H9 (cell line): ENCODE results near the gene ZFAND3. TPM values are rescaled to one million over a fixed set of nuclear protein-coding genes. Genes with fewer than 3 reads are reported as not detected.

Experiments
- DNase-seq: peaks from one replicate; pipeline ENCODE4 v3.0.0-alpha.2; 2017
- H2AFZ ChIP-seq: one replicate; pipeline ENCODE4 v1.6.1; 2013; ENCODE audit warnings: mild to moderate bottlenecking, low read length, control low read depth, moderate library complexity
- H2AK5ac ChIP-seq: 2 replicates; pipeline ENCODE4 v1.6.1; 2013; ENCODE audit warnings: low read length, control low read depth, mixed read lengths; ENCODE audit not compliant: insufficient read length
- H2BK120ac ChIP-seq: one replicate; pipeline ENCODE4 v1.6.1; 2013; ENCODE audit warnings: low read depth, mild to moderate bottlenecking, low read length, control low read depth, inconsistent platforms; ENCODE audit not compliant: poor library complexity, severe bottlenecking
- H2BK12ac ChIP-seq: 2 replicates; pipeline ENCODE4 v1.6.1; 2013; ENCODE audit warnings: low read length, control low read depth, mixed read lengths, low read depth; ENCODE audit not compliant: insufficient read length
- H2BK15ac ChIP-seq: 2 replicates; pipeline ENCODE4 v1.6.1; 2013; ENCODE audit warnings: low read depth, low read length, control low read depth
- H2BK20ac ChIP-seq: one replicate; pipeline ENCODE4 v1.6.1; 2013; ENCODE audit warnings: low read depth, mild to moderate bottlenecking, low read length, control low read depth, inconsistent platforms; ENCODE audit not compliant: poor library complexity, severe bottlenecking
- H2BK5ac ChIP-seq: 2 replicates; pipeline ENCODE4 v1.6.1; 2013; ENCODE audit warnings: low read length, control low read depth, mixed read lengths; ENCODE audit not compliant: insufficient read length
- H3K14ac ChIP-seq: 2 replicates; pipeline ENCODE4 v1.6.1; 2013; ENCODE audit warnings: low read length, control low read depth; ENCODE audit not compliant: insufficient read depth
- H3K18ac ChIP-seq: 2 replicates; pipeline ENCODE4 v1.6.1; 2013; ENCODE audit warnings: low read depth, mild to moderate bottlenecking, mixed read lengths, low read length, control low read depth; ENCODE audit not compliant: insufficient read length
- H3K23ac ChIP-seq: 2 replicates; pipeline ENCODE4 v1.6.1; 2013; ENCODE audit warnings: low read length, control low read depth, mixed read lengths, low read depth; ENCODE audit not compliant: insufficient read length
- H3K23me2 ChIP-seq: 2 replicates; pipeline ENCODE4 v1.6.1; 2013; ENCODE audit warnings: low read depth, mild to moderate bottlenecking, mixed read lengths, low read length, control low read depth; ENCODE audit not compliant: insufficient read length, poor library complexity, severe bottlenecking
- H3K27ac ChIP-seq: 2 replicates; pipeline ENCODE4 v1.5.1; 2013; ENCODE audit warnings: low read length, control low read depth, mixed read lengths, low read depth; ENCODE audit not compliant: insufficient read length
- H3K27me3 ChIP-seq: 2 replicates; pipeline ENCODE4 v1.6.1; 2013; ENCODE audit warnings: low read length, control low read depth, inconsistent platforms; ENCODE audit not compliant: insufficient read depth
- H3K4ac ChIP-seq: 2 replicates; pipeline ENCODE4 v1.6.1; 2013; ENCODE audit warnings: low read depth, mild to moderate bottlenecking, control low read depth, inconsistent platforms, low read length, moderate library complexity
- H3K4me1 ChIP-seq: 2 replicates; pipeline ENCODE4 v1.6.1; 2013; ENCODE audit warnings: low read length, control low read depth, inconsistent platforms; ENCODE audit not compliant: insufficient read depth
- H3K4me2 ChIP-seq: 2 replicates; pipeline ENCODE4 v1.6.1; 2013; ENCODE audit warnings: low read length, control low read depth, mixed read lengths; ENCODE audit not compliant: insufficient read length, insufficient read depth
- H3K56ac ChIP-seq: 2 replicates; pipeline ENCODE4 v1.6.1; 2013; ENCODE audit warnings: low read depth, mild to moderate bottlenecking, mixed read lengths, low read length, control low read depth; ENCODE audit not compliant: insufficient read length
- H3K79me1 ChIP-seq: 2 replicates; pipeline ENCODE4 v1.6.1; 2013; ENCODE audit warnings: low read depth, mild to moderate bottlenecking, moderate library complexity, low read length, control low read depth, inconsistent platforms; ENCODE audit not compliant: insufficient read depth, poor library complexity, severe bottlenecking
- H3K79me2 ChIP-seq: 2 replicates; pipeline ENCODE4 v1.6.1; 2013; ENCODE audit warnings: low read length, control low read depth, inconsistent platforms; ENCODE audit not compliant: insufficient read depth
- H3K9ac ChIP-seq: 2 replicates; pipeline ENCODE4 v1.6.1; 2013; ENCODE audit warnings: low read length, control low read depth, mixed read lengths; ENCODE audit not compliant: insufficient read length; ENCODE audit errors: extremely low read depth
- H3K9me3 ChIP-seq: one replicate; pipeline ENCODE4 v1.6.1; 2013; ENCODE audit warnings: low read depth, low read length, inconsistent platforms; ENCODE audit not compliant: control insufficient read depth
- H3T11ph ChIP-seq: one replicate; pipeline ENCODE4 v1.6.1; 2013; ENCODE audit warnings: mild to moderate bottlenecking, low read length, control low read depth, inconsistent platforms
- H4K20me1 ChIP-seq: one replicate; pipeline ENCODE4 v1.6.1; 2013; ENCODE audit not compliant: control insufficient read depth, insufficient read length, insufficient read depth
- H4K5ac ChIP-seq: 2 replicates; pipeline ENCODE4 v1.6.1; 2013; ENCODE audit warnings: low read depth, mild to moderate bottlenecking, mixed read lengths, low read length, control low read depth; ENCODE audit not compliant: insufficient read length
- H4K8ac ChIP-seq: replicated peaks from 2 replicates; pipeline ENCODE4 v1.6.1; 2013; ENCODE audit warnings: low read length, control low read depth, mixed read lengths, low read depth; ENCODE audit not compliant: insufficient read length
- H4K91ac ChIP-seq: 2 replicates; pipeline ENCODE4 v1.6.1; 2013; ENCODE audit warnings: low read depth, mild to moderate bottlenecking, moderate library complexity, mixed read lengths, low read length, control low read depth; ENCODE audit not compliant: insufficient read length
- H3K27ac Mint-ChIP-seq, 3 experiments: 2 replicates in 2 of 3; 3 replicates in 1 of 3; pipeline ENCODE4 v1.8.0; 2020 to 2021; ENCODE audit warnings: mixed read lengths in 3 of 3, mild to moderate bottlenecking in 1 of 3, moderate library complexity in 1 of 3
- H3K27me3 Mint-ChIP-seq: 2 replicates; pipeline ENCODE4 v1.8.0; 2021; ENCODE audit warnings: low read depth, mild to moderate bottlenecking, moderate library complexity, mixed read lengths
- H3K36me3 Mint-ChIP-seq, 3 experiments: 2 replicates in 2 of 3; 3 replicates in 1 of 3; pipeline ENCODE4 v1.8.0; 2020 to 2021; ENCODE audit warnings: low read depth in 3 of 3, mixed read lengths in 3 of 3; ENCODE audit not compliant: insufficient read depth in 1 of 3
- H3K4me1 Mint-ChIP-seq, 2 experiments: 2 replicates each; pipeline ENCODE4 v1.8.0; 2020; ENCODE audit warnings: mixed read lengths in 2 of 2
- H3K4me3 Mint-ChIP-seq, 2 experiments: 2 replicates in 1 of 2; 3 replicates in 1 of 2; pipeline ENCODE4 v1.8.0; 2020 to 2021; ENCODE audit warnings: mild to moderate bottlenecking in 2 of 2, mixed read lengths in 2 of 2, moderate library complexity in 1 of 2
- H3K9me3 Mint-ChIP-seq, 2 experiments: 2 replicates in 1 of 2; 3 replicates in 1 of 2; pipeline ENCODE4 v1.8.0; 2020; ENCODE audit warnings: mild to moderate bottlenecking in 2 of 2, mixed read lengths in 2 of 2, moderate library complexity in 1 of 2
- WGBS: extraction: QIAGEN DNeasy Blood & Tissue Kit; methylation state at CpG from one replicate; pipeline ENCODE4 v1.1.7; 2013; ENCODE audit warnings: missing lambda C conversion rate, low lambda C conversion rate, mixed read lengths; ENCODE audit not compliant: insufficient read length; ENCODE audit errors: extremely low coverage; 5-methylcytosine and 5-hydroxymethylcytosine counted together
- total RNA-seq: library from RNA; stranded (reverse); gene quantifications from 2 replicates; pipeline ENCODE4 v1.2.1, GENCODE V29; 2021
- TF ChIP-seq, protein P1 (sequence below): fragments of 200-600 bp; sonication (generic); conservative IDR thresholded peaks from 3 replicates; pipeline ENCODE4 v1.8.0; 2021; ENCODE audit warnings: antibody characterized with exemption, mild to moderate bottlenecking

Gene ZFAND3
- total RNA-seq, 1 experiment from 2014 or later, result 57.7 TPM

DNA sequence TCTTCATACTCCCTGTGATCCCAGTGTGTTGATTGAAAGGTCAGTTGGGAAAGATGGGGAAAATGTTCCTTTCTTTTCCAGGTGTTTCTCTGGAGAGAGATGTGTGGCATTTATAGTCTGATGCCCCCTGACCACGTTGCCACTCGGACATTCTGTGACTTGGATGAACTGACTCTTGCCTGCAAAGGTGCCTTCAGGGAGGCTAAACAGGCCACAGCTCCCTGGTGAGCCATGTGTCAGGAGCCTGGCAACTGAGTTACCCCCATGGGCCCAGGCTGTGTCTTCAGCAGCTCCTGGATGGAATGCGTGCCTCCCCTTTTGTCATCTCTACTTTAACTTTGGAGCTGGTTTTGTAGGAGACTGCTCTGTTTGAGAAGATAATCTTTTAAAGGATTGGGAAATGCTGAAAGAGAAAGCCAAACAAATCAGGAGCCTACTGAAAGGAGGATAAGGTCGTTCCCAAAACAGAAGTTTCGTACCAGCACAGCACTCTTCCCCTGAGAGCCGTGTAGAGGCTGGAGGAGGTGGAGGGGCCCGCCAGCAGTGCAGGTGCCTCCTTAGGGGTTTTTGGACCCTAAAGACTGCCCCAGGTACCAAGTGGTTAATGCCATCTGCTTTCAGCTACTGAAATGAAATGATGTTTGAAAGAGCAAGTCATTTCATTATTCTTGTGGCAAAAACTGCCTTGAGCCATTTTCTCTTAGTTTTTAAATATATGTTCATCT lies 322.8 kb downstream of the ZFAND3 start:
- TF ChIP-seq, protein P1, sequence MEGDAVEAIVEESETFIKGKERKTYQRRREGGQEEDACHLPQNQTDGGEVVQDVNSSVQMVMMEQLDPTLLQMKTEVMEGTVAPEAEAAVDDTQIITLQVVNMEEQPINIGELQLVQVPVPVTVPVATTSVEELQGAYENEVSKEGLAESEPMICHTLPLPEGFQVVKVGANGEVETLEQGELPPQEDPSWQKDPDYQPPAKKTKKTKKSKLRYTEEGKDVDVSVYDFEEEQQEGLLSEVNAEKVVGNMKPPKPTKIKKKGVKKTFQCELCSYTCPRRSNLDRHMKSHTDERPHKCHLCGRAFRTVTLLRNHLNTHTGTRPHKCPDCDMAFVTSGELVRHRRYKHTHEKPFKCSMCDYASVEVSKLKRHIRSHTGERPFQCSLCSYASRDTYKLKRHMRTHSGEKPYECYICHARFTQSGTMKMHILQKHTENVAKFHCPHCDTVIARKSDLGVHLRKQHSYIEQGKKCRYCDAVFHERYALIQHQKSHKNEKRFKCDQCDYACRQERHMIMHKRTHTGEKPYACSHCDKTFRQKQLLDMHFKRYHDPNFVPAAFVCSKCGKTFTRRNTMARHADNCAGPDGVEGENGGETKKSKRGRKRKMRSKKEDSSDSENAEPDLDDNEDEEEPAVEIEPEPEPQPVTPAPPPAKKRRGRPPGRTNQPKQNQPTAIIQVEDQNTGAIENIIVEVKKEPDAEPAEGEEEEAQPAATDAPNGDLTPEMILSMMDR, result no peak

More for the DNA sequence above, 322.8 kb downstream of the ZFAND3 start:
- no peak overlapping the region for H2BK5ac ChIP-seq
- H2BK15ac ChIP-seq, result no peak overlapping the region
- no peak overlapping the region for H4K91ac ChIP-seq
- no peak overlapping the region for H4K8ac ChIP-seq
- peaks cover 68% of the 10 kb centered on the region in 2 experiments for H3K4me1 Mint-ChIP-seq
- no peaks in the 10 kb centered on the region for H3K79me2 ChIP-seq
- H3K27me3 Mint-ChIP-seq, result no peaks in the 10 kb centered on the region
- no peaks in the 10 kb centered on the region for H3K9me3 Mint-ChIP-seq
- no peak overlapping the region for H2AFZ ChIP-seq
- no peak overlapping the region for H3K4me2 ChIP-seq
- H3K27ac Mint-ChIP-seq, result no peak overlapping the region; a peak in 1 of 7 replicates
- no peak overlapping the region for H3K23ac ChIP-seq
- H3T11ph ChIP-seq, result no peak overlapping the region
- H3K23me2 ChIP-seq, result no peaks in the 10 kb centered on the region
- H3K4ac ChIP-seq, result no peak overlapping the region
- H4K20me1 ChIP-seq, result no peaks in the 10 kb centered on the region
- H3K4me3 Mint-ChIP-seq, result no peak overlapping the region
- H3K27ac ChIP-seq, result no peak overlapping the region
- WGBS, result no CpG with 5 or more reads among the region's 7 CpGs
- no peak overlapping the region for H3K14ac ChIP-seq
- no peak overlapping the region for H2BK120ac ChIP-seq
- no peak overlapping the region for H2BK20ac ChIP-seq
- H2AK5ac ChIP-seq, result no peak overlapping the region
- no peak overlapping the region for H3K18ac ChIP-seq
- no peak overlapping the region for H3K56ac ChIP-seq
- no peak for DNase-seq
- no peaks in the 10 kb centered on the region for H3K9me3 ChIP-seq
- H3K36me3 Mint-ChIP-seq, result no peaks in the 10 kb centered on the region
- no peaks in the 10 kb centered on the region for H3K27me3 ChIP-seq
- H3K4me1 ChIP-seq, result no peaks in the 10 kb centered on the region; the same call in 1 of the 2 replicates
- H2BK12ac ChIP-seq, result no peak overlapping the region
- H3K79me1 ChIP-seq, result no peaks in the 10 kb centered on the region
- H3K9ac ChIP-seq, result no peak overlapping the region
- H4K5ac ChIP-seq, result no peak overlapping the region
